GM12878 (cell line): Measurements from ENCODE around the gene ABR. TPM values are rescaled to one million over a fixed set of nuclear protein-coding genes. Genes with fewer than 3 reads are reported as not detected.

ENCODE experiments used
- ATAC-seq: fragments of 200-7000 bp; cut with Tn5 transposase; 3 replicates; pipeline ENCODE4 v1.9.1; 2020; ENCODE audit warnings: mild to moderate bottlenecking, moderate library complexity
- BruUV-seq: library from RNA; stranded (reverse); fragments of 400-500 nt; replicated peaks from 2 replicates; lab custom pipeline; 2021; lab: Mats Ljungman, UMichigan
- CTCF ChIA-PET: fragments of 300-600 bp; sonication (Branson Sonifier 250); formaldehyde crosslinking; extraction: SDS; loops from one replicate; lab custom pipeline; 2021; ENCODE audit warnings: inconsistent platforms; lab: Yijun Ruan, JAX
- POLR2A ChIA-PET: fragments of 350-600 bp; formaldehyde crosslinking; extraction: SDS; loops from one replicate; lab custom pipeline; 2021; ENCODE audit warnings: inconsistent platforms; lab: Charles Lee
- RAD21 ChIA-PET: fragments of 300-600 bp; sonication (Branson Sonifier 250); formaldehyde crosslinking; loops from one replicate; lab custom pipeline; 2023; ENCODE audit warnings: antibody characterized with exemption; ENCODE audit not compliant: unreplicated experiment; lab: Charles Lee
- SMC1A ChIA-PET: fragments of 300-600 bp; sonication (Branson Sonifier 250); formaldehyde crosslinking; loops from one replicate; lab custom pipeline; 2023; ENCODE audit not compliant: unreplicated experiment, uncharacterized antibody; lab: Charles Lee
- DNase-seq: peaks from one replicate; pipeline ENCODE4 v3.0.0-alpha.2; 2011; ENCODE audit warnings: low read depth, low spot score
- FAIRE-seq: peaks from 3 replicates; lab custom pipeline; 2011; peaks lifted over from hg19 to GRCh38; lab: Jason Lieb, UNC
- H2AFZ ChIP-seq: 2 replicates; pipeline ENCODE4 v1.6.0; 2011; ENCODE audit warnings: low read depth, low read length, control low read depth; ENCODE audit not compliant: control insufficient read depth
- H3K27ac ChIP-seq: 2 replicates; pipeline ENCODE4 v1.5.1; 2011; ENCODE audit warnings: control low read depth; ENCODE audit not compliant: control insufficient read depth, insufficient read depth
- H3K27me3 ChIP-seq, 2 experiments: replicated peaks in 1 of 2; 2 replicates each; pipeline versions ENCODE4 v1.6.0 to v1.6.1; 2011; ENCODE audit warnings: low read length in 1 of 2; ENCODE audit not compliant: control insufficient read depth in 2 of 2, insufficient read depth in 2 of 2
- H3K36me3 ChIP-seq, 2 experiments: 2 replicates each; pipeline ENCODE4 v1.5.1; 2011; ENCODE audit warnings: low read length in 1 of 2; ENCODE audit not compliant: control insufficient read depth in 2 of 2, insufficient read depth in 2 of 2
- H3K4me1 ChIP-seq: 2 replicates; pipeline ENCODE4 v1.6.1; 2011; ENCODE audit warnings: mild to moderate bottlenecking, low read length, moderate library complexity, mixed read lengths; ENCODE audit not compliant: control insufficient read depth, insufficient read depth
- H3K4me2 ChIP-seq: 2 replicates; pipeline ENCODE4 v1.6.0; 2011; ENCODE audit warnings: control low read depth; ENCODE audit not compliant: control insufficient read depth, insufficient read depth
- H3K4me3 ChIP-seq: fragments of 200-600 bp; sonication (generic); 2 replicates; pipeline ENCODE4 v1.5.1; 2016
- H3K79me2 ChIP-seq: 2 replicates; pipeline ENCODE4 v1.6.0; 2011; ENCODE audit warnings: low read length; ENCODE audit not compliant: control insufficient read depth, insufficient read depth
- H3K9ac ChIP-seq: 2 replicates; pipeline ENCODE4 v1.8.0; 2011; ENCODE audit warnings: low read length, control low read depth, mixed read lengths; ENCODE audit not compliant: control insufficient read depth, insufficient read depth
- H3K9me3 ChIP-seq: replicated peaks from 3 replicates; pipeline ENCODE4 v1.5.1; 2011; ENCODE audit warnings: mild to moderate bottlenecking, low read length; ENCODE audit not compliant: control insufficient read depth, insufficient read depth
- H4K20me1 ChIP-seq: 2 replicates; pipeline ENCODE4 v1.6.0; 2011; ENCODE audit not compliant: control insufficient read depth, insufficient read depth
- ESRRA ChIP-seq: IDR thresholded peaks from 2 replicates; pipeline ENCODE4 v1.6.1; 2012; ENCODE audit warnings: mild to moderate bottlenecking, low read length, improper control_type of control experiment
- NFXL1 ChIP-seq: fragments of 450-650 bp; IDR thresholded peaks from 2 replicates; pipeline ENCODE4 v1.6.1; 2017; ENCODE audit warnings: antibody characterized with exemption, mild to moderate bottlenecking, borderline replicate concordance
- RB1 ChIP-seq: fragments of 450-650 bp; formaldehyde crosslinking; IDR thresholded peaks from 2 replicates; pipeline ENCODE4 v1.6.1; 2017; ENCODE audit warnings: mild to moderate bottlenecking, borderline replicate concordance
- SMC3 ChIP-seq: IDR thresholded peaks from 2 replicates; pipeline ENCODE4 v1.6.1; 2011; ENCODE audit warnings: low read length, improper control_type of control experiment, borderline replicate concordance
- YY1 ChIP-seq: IDR thresholded peaks from 2 replicates; pipeline ENCODE4 v1.6.1; 2011; ENCODE audit warnings: low read depth, mild to moderate bottlenecking, low read length
- ZNF217 ChIP-seq: fragments of 450-650 bp; IDR thresholded peaks from 2 replicates; pipeline ENCODE4 v1.6.1; 2017; ENCODE audit warnings: antibody characterized with exemption, mild to moderate bottlenecking
- WGBS: methylation state at CpG from one replicate; pipeline ENCODE4 v1.1.6; 2016; ENCODE audit warnings: low lambda C conversion rate; ENCODE audit not compliant: insufficient replicate concordance, insufficient coverage; ENCODE audit errors: missing lambda C conversion rate; 5-methylcytosine and 5-hydroxymethylcytosine counted together
- in situ Hi-C: fragments of 300-500 bp; cut with MboI; formaldehyde crosslinking; loops from 9 replicates; pipeline ENCODE4 v1.14.3; 2018; ENCODE audit warnings: mixed read lengths
- intact Hi-C: fragments of 100-400 bp; cut with micrococcal nuclease; formaldehyde crosslinking; loops from one replicate; pipeline ENCODE4 v1.14.2; 2022; ENCODE audit not compliant: unreplicated experiment
- polyA plus RNA-seq, 11 experiments: library from polyadenylated mRNA; depleted of rRNA in 4 of 11; unstranded in 6 of 11; stranded (reverse) in 5 of 11; fragments of >200 nt; fragmentation: Nextera tagmentation in 4 of 11; fragmentation: Illumina TruSeq in 1 of 11; extraction: Ambion mirVana in 4 of 11; extraction: Trizol in 1 of 11; gene quantifications; 1 replicate in 1 of 11; 2 replicates in 10 of 11; pipeline versions ENCODE4 v1.2.1 to v1.2.3, GENCODE V29; 2011 to 2016; ENCODE audit warnings: inconsistent platforms in 2 of 11, missing spikeins in 2 of 11, low read depth in 1 of 11
- total RNA-seq, 4 experiments: library from RNA; depleted of rRNA in 3 of 4; stranded (reverse); fragments of >200 nt in 3 of 4; fragmentation: Illumina TruSeq in 1 of 4; extraction: Trizol in 1 of 4; gene quantifications; 2 replicates each; pipeline versions ENCODE4 v1.2.1 to v1.2.3, GENCODE V29; 2013 to 2021
- TF ChIP-seq, protein P1 (sequence below): IDR thresholded peaks from 2 replicates; pipeline ENCODE4 v1.6.1; 2012; ENCODE audit warnings: mild to moderate bottlenecking, low read depth, low read length
- TF ChIP-seq, protein P2 (sequence below): fragments of 450-650 bp; IDR thresholded peaks from 2 replicates; pipeline ENCODE4 v1.6.1; 2017; ENCODE audit warnings: mild to moderate bottlenecking, moderate library complexity
- TF ChIP-seq, protein P3 (sequence below): fragments of 450-650 bp; formaldehyde crosslinking; IDR thresholded peaks from 2 replicates; pipeline ENCODE4 v1.4.0; 2020; ENCODE audit warnings: mild to moderate bottlenecking, moderate library complexity
- TF ChIP-seq, protein P4 (sequence below): IDR thresholded peaks from 2 replicates; pipeline ENCODE4 v1.6.1; 2012; ENCODE audit warnings: low read depth, low read length, improper control_type of control experiment
- TF ChIP-seq, protein P5 (sequence below): fragments of 450-650 bp; conservative IDR thresholded peaks from 2 replicates; pipeline ENCODE4 v1.6.1; 2017; ENCODE audit warnings: mild to moderate bottlenecking, moderate library complexity

Gene ABR
- total and polyA plus RNA-seq, 10 of the 15 experiments (the other 5 are each of a cell fraction or from before 2014, with no cell fraction given) = 1.4 to 112 (median 30.0) TPM

DNA sequence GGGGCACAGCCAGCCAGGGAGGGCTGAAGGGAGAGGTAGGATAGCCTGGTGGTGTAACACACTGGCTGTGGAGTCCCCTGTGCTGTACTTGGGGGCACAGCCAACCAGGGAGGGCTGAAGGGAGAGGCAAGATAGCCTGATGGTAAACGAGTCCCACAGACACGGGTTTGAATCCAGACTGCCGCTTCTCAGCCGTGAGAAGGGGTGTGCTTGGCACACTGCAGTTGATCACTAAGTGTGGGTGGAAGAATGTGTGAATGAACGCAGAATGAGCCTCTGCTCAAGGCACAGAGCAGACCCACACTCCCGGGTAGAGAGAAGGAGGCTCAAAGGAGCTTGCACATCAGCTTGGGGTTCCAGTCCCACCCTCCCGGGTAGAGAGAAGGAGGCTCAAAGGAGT, 111.4 kb downstream of the ABR start:
- SMC1A ChIA-PET = no interaction called here
- CTCF ChIA-PET = no interaction called here
- Histone ChIP-seq H3K9ac (no peak overlapping the region), H3K4me1 (no peaks in the 10 kb centered on the region), H3K27ac (no peak overlapping the region), H3K4me2 (no peak overlapping the region), H4K20me1 (no peaks in the 10 kb centered on the region), H3K79me2 (no peaks in the 10 kb centered on the region), H2AFZ (no peak overlapping the region), H3K36me3 (peaks cover 15 to 29% of the 10 kb centered on the region in 2 experiments), H3K27me3 (no peaks in the 10 kb centered on the region), H3K9me3 (peaks cover 10% of the 10 kb centered on the region; the same call in 2 of the 3 replicates), H3K4me3 (no peak overlapping the region)
- no TSS peak for BruUV-seq
- RAD21 ChIA-PET = no interaction called here
- intact Hi-C loops (no loop called here), in situ Hi-C loops (no loop called here)
- WGBS = 96% methylated on average over 7 of the region's 7 CpGs
- no peak for DNase-seq
- POLR2A ChIA-PET = no interaction called here
- no peak for ATAC-seq
- FAIRE-seq = no peak
- TF ChIP-seq, protein P1, sequence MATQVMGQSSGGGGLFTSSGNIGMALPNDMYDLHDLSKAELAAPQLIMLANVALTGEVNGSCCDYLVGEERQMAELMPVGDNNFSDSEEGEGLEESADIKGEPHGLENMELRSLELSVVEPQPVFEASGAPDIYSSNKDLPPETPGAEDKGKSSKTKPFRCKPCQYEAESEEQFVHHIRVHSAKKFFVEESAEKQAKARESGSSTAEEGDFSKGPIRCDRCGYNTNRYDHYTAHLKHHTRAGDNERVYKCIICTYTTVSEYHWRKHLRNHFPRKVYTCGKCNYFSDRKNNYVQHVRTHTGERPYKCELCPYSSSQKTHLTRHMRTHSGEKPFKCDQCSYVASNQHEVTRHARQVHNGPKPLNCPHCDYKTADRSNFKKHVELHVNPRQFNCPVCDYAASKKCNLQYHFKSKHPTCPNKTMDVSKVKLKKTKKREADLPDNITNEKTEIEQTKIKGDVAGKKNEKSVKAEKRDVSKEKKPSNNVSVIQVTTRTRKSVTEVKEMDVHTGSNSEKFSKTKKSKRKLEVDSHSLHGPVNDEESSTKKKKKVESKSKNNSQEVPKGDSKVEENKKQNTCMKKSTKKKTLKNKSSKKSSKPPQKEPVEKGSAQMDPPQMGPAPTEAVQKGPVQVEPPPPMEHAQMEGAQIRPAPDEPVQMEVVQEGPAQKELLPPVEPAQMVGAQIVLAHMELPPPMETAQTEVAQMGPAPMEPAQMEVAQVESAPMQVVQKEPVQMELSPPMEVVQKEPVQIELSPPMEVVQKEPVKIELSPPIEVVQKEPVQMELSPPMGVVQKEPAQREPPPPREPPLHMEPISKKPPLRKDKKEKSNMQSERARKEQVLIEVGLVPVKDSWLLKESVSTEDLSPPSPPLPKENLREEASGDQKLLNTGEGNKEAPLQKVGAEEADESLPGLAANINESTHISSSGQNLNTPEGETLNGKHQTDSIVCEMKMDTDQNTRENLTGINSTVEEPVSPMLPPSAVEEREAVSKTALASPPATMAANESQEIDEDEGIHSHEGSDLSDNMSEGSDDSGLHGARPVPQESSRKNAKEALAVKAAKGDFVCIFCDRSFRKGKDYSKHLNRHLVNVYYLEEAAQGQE = no peak
- TF ChIP-seq ZNF217 = no peak
- TF ChIP-seq, protein P2, sequence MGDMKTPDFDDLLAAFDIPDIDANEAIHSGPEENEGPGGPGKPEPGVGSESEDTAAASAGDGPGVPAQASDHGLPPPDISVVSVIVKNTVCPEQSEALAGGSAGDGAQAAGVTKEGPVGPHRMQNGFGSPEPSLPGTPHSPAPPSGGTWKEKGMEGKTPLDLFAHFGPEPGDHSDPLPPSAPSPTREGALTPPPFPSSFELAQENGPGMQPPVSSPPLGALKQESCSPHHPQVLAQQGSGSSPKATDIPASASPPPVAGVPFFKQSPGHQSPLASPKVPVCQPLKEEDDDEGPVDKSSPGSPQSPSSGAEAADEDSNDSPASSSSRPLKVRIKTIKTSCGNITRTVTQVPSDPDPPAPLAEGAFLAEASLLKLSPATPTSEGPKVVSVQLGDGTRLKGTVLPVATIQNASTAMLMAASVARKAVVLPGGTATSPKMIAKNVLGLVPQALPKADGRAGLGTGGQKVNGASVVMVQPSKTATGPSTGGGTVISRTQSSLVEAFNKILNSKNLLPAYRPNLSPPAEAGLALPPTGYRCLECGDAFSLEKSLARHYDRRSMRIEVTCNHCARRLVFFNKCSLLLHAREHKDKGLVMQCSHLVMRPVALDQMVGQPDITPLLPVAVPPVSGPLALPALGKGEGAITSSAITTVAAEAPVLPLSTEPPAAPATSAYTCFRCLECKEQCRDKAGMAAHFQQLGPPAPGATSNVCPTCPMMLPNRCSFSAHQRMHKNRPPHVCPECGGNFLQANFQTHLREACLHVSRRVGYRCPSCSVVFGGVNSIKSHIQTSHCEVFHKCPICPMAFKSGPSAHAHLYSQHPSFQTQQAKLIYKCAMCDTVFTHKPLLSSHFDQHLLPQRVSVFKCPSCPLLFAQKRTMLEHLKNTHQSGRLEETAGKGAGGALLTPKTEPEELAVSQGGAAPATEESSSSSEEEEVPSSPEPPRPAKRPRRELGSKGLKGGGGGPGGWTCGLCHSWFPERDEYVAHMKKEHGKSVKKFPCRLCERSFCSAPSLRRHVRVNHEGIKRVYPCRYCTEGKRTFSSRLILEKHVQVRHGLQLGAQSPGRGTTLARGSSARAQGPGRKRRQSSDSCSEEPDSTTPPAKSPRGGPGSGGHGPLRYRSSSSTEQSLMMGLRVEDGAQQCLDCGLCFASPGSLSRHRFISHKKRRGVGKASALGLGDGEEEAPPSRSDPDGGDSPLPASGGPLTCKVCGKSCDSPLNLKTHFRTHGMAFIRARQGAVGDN = no peak
- TF ChIP-seq, protein P3, sequence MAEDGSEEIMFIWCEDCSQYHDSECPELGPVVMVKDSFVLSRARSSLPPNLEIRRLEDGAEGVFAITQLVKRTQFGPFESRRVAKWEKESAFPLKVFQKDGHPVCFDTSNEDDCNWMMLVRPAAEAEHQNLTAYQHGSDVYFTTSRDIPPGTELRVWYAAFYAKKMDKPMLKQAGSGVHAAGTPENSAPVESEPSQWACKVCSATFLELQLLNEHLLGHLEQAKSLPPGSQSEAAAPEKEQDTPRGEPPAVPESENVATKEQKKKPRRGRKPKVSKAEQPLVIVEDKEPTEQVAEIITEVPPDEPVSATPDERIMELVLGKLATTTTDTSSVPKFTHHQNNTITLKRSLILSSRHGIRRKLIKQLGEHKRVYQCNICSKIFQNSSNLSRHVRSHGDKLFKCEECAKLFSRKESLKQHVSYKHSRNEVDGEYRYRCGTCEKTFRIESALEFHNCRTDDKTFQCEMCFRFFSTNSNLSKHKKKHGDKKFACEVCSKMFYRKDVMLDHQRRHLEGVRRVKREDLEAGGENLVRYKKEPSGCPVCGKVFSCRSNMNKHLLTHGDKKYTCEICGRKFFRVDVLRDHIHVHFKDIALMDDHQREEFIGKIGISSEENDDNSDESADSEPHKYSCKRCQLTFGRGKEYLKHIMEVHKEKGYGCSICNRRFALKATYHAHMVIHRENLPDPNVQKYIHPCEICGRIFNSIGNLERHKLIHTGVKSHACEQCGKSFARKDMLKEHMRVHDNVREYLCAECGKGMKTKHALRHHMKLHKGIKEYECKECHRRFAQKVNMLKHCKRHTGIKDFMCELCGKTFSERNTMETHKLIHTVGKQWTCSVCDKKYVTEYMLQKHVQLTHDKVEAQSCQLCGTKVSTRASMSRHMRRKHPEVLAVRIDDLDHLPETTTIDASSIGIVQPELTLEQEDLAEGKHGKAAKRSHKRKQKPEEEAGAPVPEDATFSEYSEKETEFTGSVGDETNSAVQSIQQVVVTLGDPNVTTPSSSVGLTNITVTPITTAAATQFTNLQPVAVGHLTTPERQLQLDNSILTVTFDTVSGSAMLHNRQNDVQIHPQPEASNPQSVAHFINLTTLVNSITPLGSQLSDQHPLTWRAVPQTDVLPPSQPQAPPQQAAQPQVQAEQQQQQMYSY (CRISPR knock-in tag) = no peak
- no peak for TF ChIP-seq YY1
- TF ChIP-seq RB1 = no peak
- TF ChIP-seq, protein P4, sequence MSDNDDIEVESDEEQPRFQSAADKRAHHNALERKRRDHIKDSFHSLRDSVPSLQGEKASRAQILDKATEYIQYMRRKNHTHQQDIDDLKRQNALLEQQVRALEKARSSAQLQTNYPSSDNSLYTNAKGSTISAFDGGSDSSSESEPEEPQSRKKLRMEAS = no peak
- no peak for TF ChIP-seq SMC3
- TF ChIP-seq, protein P5, sequence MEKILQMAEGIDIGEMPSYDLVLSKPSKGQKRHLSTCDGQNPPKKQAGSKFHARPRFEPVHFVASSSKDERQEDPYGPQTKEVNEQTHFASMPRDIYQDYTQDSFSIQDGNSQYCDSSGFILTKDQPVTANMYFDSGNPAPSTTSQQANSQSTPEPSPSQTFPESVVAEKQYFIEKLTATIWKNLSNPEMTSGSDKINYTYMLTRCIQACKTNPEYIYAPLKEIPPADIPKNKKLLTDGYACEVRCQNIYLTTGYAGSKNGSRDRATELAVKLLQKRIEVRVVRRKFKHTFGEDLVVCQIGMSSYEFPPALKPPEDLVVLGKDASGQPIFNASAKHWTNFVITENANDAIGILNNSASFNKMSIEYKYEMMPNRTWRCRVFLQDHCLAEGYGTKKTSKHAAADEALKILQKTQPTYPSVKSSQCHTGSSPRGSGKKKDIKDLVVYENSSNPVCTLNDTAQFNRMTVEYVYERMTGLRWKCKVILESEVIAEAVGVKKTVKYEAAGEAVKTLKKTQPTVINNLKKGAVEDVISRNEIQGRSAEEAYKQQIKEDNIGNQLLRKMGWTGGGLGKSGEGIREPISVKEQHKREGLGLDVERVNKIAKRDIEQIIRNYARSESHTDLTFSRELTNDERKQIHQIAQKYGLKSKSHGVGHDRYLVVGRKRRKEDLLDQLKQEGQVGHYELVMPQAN = no peak
- TF ChIP-seq ESRRA = no peak
- no peak for TF ChIP-seq NFXL1
